Coronary artery (tissue), 2 donors: ENCODE data around the gene ATG14.
"Not testable (repeated sequence)": the region's sequence is repeated elsewhere in the genome, so short reads cannot be mapped to it uniquely, and the experiment has no call there.

Source experiments
- DNase-seq: peaks from one replicate; pipeline ENCODE4 v3.0.0-alpha.2; 2017; ENCODE audit warnings: low spot score
- H3K27ac ChIP-seq, 2 donors: fragments of 200-600 bp; sonication (generic); one replicate each; pipeline ENCODE4 v1.5.1; 2016 to 2019
- H3K4me3 ChIP-seq: fragments of 200-600 bp; sonication (generic); 2 replicates; pipeline ENCODE4 v1.5.1; 2016; ENCODE audit warnings: mild to moderate bottlenecking, moderate library complexity
- CTCF ChIP-seq: fragments of 200-600 bp; sonication (generic); IDR thresholded peaks from one replicate; pipeline ENCODE4 v1.5.1; 2019; ENCODE audit warnings: antibody characterized with exemption

Gene ATG14

GRCh38 chr14:55423969-55424368, 12.3 kb upstream of the ATG14 start:
- no peak for TF ChIP-seq CTCF
- no peak overlapping the region for H3K27ac ChIP-seq
- H3K4me3 ChIP-seq: no peak overlapping the region
- no peak for DNase-seq

GRCh38 chr14:55422338-55422737, 10.7 kb upstream of the ATG14 start:
- DNase-seq, H3K27ac ChIP-seq, H3K4me3 ChIP-seq: not testable (repeated sequence)

- DNase-seq: no peak
- H3K27ac ChIP-seq: no peak overlapping the region
- H3K4me3 ChIP-seq: no peak overlapping the region
- no peak for TF ChIP-seq CTCF
Observed at GRCh38 chr14:55419663-55420062, 8.0 kb upstream of the ATG14 start.

GRCh38 chr14:55418411-55418810, 6.8 kb upstream of the ATG14 start:
- H3K27ac ChIP-seq: no peak overlapping the region
- no peak for TF ChIP-seq CTCF
- DNase-seq: no peak
- H3K4me3 ChIP-seq: no peak overlapping the region

GRCh38 chr14:55417955-55418354, 6.3 kb upstream of the ATG14 start:
- H3K27ac ChIP-seq: no peak overlapping the region
- no peak overlapping the region for H3K4me3 ChIP-seq
- DNase-seq: no peak
- no peak for TF ChIP-seq CTCF

- no peak for DNase-seq
- Histone ChIP-seq H3K4me3 (no peak overlapping the region), H3K27ac (no peak overlapping the region)
- no peak for TF ChIP-seq CTCF
Observed at GRCh38 chr14:55416866-55417265, 5.2 kb upstream of the ATG14 start.

GRCh38 chr14:55414551-55414950, 2.9 kb upstream of the ATG14 start:
- TF ChIP-seq CTCF: no peak
- no peak overlapping the region for H3K4me3 ChIP-seq
- H3K27ac ChIP-seq: no peak overlapping the region
- DNase-seq: no peak

GRCh38 chr14:55412676-55413075, 1.0 kb upstream of the ATG14 start:
- no peak for TF ChIP-seq CTCF
- Histone ChIP-seq H3K27ac (no peak overlapping the region), H3K4me3 (no peak overlapping the region)
- no peak for DNase-seq
